GM19328 (cell line): ENCODE data around the gene SERPINF2.
"Not testable (repeated sequence)": the region's sequence is repeated elsewhere in the genome, so short reads cannot be mapped to it uniquely, and the experiment has no call there.

Experiments used
- ATAC-seq: cut with Tn5 transposase; IDR thresholded peaks from one replicate; pipeline ENCODE4 v1.9.1; 2021; ENCODE audit warnings: mild to moderate bottlenecking, moderate library complexity; ENCODE audit not compliant: unreplicated experiment

SERPINF2 gene

DNA sequence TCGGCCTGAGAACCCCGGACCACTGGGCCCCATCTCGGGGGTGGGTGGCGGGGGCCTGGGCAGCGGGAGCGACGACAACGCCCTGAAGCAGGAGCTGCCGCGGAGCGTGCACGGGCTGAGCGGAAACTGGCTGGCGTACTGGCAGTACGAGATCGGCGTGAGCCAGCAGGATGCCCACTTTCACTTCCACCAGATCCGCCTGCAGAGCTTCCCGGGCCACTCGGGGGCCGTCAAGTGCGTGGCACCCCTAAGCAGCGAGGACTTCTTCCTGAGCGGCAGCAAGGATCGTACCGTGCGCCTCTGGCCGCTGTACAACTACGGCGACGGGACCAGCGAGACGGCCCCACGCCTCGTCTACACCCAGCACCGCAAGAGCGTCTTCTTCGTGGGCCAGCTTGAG, 8.9 kb upstream of the SERPINF2 start:
- ATAC-seq = no peak

DNA sequence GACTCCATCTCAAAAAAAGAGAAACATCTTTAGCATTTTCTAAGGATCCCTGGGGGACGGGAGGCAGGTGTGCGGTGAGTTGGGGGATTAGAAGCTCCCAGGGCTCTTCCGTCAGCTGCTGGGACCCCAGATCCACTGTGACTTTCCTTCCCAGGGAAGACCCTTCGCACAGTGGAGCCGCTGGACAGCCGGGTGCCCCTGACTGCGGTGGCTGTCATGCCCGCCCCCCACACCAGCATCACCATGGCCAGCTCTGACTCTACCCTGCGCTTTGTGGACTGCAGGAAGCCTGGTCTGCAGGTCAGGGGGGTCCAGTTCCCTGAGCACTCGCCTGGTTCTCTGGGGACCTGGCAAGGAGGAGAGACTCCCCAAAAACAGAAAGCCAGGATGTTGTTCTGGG, 7.3 kb upstream of the SERPINF2 start:
- no peak for ATAC-seq

DNA sequence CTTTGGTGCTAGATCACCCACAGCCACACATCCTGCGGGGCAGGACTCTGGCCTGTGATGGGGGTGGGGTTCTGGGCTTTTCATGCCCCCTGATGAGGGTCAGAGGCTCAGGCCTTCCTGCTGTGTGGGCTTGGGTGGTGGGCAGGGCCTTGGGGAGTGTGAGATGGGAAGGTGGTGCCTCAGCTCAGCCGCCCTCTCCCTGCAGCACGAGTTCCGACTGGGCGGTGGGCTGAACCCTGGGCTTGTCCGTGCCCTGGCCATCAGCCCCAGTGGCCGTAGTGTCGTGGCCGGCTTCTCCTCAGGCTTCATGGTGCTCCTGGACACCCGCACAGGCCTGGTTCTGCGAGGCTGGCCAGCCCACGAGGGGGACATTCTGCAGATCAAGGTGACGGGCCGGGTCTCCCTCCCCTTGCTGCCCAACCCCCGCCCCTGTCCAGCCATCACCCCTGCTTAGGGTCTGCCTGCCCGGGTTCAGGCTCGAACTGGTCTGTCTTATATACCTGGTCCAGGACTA, 6.8 kb upstream of the SERPINF2 start:
- ATAC-seq = no peak

DNA sequence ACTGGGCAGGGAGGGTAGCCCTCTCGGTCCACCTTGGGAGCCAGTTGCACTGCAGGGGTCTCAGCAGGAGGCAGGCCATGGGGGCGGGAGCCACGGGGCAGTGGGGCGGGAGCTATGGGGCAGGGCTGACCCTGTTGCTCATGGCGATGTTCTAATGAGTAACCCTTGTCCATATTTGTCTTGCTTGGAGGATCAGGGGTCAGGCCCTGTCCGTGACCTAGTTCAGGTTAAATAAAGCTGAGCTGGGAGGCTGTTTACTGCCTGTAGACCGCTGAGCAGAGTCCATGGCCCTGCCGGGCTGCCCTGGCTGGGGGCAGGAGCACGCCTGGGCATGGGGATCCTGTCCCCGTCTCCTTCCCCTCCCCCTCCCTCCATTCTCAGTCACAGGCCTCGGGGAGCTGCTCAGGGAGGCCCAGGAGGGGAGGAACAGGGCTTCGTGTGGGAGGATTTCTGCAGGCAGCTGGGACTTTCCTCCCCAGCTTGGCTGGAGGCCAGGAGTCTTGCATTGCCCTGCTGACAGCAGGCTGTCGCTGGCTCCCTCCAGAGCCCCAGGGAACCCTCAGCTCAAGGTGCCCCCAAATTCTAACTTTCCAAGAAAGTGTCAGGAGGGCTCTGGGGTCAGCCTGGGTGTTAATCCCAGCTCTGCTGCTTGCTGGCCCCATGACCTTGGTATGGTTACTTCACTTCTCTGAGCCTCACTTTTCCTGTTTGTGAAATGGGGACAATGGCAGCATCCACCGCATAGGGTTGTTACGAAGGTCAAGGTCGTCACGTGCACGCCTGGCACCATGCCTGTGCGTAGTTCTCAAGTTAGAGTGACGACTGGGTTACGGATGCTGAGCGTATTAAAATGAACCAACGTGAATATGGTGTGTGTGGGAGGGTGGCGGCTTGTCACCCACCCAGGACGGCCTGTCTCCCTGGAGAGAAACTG, 6.1 kb upstream of the SERPINF2 start:
- no peak for ATAC-seq

DNA sequence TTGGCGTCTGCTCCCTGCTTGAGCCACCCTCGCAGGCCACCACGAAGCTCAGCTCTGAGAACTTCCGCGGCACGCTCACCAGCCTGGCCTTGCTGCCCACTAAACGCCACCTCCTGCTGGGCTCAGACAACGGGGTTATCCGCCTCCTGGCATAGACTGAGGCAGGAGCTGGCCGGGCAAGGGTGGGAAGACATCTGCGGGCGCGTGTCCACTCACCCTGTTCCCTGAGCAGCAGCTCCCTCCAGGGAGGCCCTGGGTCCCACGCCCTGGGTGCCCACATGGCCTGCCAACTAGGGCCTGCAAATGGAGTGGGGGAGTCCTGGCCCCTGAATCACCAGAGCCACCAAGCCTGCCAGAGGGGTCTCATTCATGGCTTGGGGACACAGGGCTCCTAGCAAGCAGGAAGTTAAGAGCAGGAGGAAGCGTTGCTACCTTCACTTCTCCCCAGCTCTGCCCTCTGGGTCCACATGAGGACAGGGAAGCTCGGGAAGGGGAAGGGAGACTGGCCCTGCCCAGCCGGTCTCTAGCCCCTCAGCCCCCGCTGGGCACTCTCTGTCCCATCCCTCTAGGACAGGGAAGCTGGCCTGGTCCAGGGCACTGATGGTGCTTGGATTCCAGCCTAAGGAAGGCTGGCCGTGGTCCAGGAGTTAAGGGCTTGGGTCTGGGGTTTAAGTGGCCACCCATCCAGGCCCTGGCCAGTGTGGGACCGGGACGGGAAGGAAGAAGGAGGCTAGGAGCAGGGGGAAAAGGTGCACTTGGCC, 5.0 kb upstream of the SERPINF2 start:
- ATAC-seq = no peak

DNA sequence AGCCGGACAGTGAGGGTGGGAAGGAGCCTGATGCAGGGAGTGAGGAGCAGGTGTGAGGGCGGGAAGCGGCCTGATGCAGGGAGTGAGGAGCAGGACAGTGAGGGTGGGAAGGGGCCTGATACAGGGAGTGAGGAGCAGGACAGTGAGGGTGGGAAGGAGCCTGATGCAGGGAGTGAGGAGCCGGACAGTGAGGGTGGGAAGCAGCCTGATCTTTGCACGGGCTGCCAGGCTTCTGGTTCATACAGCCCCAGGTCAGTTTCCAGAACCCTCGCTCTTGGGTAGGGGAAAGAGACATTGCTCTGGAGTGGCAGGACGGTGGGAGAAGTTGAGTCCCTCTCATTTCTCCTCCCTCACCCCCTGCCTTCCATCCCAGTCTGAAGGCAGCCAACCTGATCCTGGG, 772 bp upstream of the SERPINF2 start:
- not testable (repeated sequence) for ATAC-seq

DNA sequence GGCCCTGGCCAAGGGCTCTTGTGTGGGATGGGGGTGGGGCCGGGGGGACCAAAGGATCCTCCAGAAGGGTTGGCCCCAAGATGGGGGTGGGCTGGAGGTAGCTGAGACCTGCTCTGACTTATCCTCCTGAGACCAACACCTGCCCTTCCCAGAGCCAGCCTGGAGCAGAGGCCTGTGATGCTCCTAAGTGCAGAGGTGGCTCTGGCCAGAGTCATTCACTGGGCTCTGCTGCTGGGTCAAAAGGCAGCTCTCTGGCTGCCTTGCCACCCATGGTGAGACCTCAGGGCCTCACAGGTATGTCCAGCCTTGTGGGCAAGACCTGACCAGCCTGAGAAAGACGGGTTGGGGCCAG, 393 bp downstream of the SERPINF2 start:
- no peak for ATAC-seq

DNA sequence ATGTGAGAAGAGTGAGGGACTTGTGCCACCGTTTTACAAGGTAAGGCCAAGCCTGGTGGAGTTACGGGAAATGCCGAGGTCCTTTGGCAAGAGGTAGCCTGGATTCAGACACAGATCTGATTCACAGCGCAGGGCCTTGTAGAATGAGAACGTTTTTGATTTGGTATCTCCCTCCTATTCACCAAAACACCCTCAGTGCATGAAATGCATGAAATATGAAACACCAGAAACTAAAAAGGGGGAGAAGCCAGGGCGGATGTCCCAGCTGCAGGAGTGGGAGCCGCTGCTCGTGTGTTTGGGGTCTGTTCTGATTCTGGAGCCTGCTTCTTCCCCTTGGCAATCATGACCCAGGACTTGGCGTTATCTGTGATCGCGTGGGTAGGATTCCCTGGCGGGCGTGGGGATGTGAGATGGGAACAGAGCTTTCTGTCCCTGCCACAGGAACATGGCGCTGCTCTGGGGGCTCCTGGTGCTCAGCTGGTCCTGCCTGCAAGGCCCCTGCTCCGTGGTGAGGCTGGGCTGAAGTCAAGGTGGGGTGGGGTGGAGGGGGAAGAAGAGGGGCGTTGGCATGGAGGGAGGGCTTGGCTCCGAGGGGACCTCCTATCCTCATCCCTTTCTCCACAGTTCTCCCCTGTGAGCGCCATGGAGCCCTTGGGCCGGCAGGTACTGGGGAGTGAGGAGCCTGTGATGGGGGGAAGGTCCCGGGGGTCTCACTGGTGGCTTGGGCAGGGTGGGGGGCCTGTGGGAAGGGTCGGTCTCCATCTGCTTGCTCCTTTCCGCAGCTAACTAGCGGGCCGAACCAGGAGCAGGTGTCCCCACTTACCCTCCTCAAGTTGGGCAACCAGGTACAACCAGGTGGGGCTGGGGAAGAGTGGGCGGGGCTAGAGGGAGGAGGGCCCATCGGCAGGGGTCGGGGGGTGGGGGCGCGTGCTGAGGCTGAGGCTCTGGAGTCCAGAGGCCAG, 2.2 kb downstream of the SERPINF2 start:
- ATAC-seq = no peak

DNA sequence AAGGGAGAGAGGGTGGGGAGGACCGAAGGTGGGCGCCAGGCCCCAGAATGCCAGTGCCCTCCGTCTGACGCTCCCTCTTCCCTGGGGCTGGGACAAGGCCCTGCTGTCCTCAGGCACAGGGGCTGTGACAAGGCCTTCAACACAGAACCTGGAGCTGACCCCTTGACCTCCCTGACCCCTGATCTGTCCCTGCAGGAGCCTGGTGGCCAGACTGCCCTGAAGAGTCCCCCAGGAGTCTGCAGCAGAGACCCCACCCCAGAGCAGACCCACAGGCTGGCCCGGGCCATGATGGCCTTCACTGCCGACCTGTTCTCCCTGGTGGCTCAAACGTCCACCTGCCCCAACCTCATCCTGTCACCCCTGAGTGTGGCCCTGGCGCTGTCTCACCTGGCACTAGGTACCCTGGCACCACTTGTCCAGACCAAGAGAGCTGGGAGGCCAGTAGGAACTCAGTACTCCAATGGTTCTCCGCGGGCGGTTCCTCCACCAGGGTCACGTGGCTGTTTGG, 2.9 kb downstream of the SERPINF2 start:
- no peak for ATAC-seq

DNA sequence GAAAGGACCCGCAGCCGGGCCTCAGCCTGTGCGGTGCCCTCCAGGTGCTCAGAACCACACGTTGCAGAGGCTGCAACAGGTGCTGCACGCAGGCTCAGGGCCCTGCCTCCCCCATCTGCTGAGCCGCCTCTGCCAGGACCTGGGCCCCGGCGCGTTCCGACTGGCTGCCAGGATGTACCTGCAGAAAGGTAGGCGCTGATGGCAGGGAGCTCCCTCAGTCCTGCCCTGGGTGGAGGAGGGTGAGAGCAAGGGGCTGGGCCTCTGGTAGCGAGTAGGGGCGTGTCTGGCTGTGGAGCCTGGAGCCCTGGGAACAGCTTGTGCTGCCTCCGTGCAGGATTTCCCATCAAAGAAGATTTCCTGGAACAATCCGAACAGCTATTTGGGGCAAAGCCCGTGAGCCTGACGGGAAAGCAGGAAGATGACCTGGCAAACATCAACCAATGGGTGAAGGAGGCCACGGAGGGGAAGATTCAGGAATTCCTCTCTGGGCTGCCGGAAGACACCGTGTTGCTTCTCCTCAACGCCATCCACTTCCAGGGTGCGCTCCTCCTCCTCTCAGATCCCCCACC, 4.4 kb downstream of the SERPINF2 start:
- ATAC-seq = no peak

DNA sequence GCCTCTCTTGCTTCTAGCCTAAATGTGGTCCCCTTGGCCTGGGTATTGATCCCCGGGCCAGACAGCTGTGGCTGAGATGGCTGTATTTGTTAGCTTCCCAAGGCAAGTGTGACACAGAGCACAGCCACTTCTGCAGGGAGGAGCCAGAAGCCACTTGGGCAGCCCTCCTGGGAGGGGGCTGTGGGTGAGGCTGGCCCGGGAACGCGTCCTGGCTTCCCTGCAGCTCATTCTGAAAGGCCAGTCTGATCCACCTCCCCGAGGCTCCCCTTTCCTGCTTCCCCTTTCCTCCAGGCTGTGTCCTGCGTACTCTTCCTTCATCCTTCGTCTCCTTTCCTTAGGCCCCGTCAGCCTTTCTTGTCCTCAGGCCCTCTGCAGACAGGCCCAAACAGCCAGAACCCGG, 8.0 kb downstream of the SERPINF2 start:
- no peak for ATAC-seq

DNA sequence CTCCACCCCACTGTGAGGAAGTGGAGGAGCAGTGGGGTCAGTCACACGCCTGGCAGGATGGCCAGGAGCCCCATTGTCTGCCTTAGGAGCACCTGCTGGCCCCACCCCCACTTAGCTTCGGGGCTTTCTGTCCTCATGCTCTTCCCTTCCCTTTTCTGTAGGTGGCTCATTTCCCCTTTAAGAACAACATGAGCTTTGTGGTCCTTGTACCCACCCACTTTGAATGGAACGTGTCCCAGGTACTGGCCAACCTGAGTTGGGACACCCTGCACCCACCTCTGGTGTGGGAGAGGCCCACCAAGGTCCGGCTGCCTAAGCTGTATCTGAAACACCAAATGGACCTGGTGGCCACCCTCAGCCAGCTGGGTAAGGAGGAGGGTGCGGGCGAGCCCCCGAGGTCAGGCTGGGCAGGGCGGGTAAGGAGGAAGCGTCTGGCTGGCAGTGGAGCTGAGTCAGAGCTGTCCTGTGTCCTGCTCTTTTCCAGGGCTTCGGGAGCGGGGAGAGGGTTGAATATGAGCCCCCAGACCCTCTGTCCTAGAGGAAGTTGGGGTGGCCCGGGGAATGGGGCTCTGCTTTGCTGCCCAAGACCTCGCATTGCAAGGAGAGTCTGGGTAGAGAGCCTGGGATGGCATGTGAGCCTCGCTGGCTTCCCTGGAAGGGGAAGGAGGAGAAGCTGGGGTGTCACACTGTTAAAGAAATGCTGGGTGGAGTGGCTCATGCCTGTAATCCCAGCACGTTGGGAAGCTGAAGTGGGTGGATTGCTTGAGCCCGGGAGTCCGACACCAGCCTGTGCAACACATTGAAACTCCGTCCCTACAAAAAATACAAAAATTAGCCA, 10.0 kb downstream of the SERPINF2 start:
- no peak for ATAC-seq

DNA sequence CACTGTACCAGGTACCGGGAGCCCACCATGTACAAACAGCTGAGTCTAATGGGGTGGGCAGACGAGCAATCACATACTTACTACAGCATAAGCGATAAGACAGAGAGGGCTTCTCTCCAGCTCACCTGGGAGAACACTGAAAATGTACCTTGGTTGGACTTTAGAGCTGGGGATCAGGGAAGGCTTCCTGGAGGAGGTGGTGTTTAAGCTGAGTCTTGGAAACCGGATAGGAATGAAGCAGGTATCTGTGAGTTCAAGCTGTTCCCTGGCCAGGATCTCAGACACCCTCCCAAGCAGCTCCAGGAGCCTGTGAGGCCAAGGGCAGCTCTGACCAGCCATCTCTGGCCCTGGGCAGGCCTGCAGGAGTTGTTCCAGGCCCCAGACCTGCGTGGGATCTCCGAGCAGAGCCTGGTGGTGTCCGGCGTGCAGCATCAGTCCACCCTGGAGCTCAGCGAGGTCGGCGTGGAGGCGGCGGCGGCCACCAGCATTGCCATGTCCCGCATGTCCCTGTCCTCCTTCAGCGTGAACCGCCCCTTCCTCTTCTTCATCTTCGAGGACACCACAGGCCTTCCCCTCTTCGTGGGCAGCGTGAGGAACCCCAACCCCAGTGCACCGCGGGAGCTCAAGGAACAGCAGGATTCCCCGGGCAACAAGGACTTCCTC, 11.2 kb downstream of the SERPINF2 start:
- ATAC-seq = no peak

DNA sequence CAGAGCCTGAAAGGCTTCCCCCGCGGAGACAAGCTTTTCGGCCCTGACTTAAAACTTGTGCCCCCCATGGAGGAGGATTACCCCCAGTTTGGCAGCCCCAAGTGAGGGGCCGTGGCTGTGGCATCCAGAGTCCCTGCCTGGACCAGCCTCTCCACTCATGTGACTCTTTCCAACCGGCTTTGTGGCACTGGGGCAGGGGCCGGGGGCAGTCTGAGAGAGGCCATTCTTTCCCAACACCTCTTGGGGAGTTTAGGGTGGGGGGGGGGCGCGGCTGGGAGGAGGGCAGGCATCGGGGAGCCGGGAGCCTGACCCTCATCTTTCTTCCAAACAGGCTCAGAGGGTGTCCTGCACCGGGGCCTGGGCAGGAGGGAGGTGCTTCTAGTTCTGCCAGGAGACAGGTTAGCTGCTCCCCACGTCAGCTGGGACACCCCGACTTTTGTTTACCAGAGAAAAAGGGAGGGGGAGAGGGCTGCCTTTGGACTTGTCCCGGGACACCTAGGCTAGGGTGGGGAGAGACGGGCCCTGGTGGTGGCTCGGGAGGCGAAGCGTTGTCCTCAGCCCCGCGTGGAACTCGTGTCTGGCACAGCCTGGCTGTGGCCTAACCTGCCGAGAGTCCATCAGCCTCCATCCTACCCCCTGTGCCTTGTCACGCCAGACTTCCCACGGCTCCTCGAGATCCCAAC, 11.9 kb downstream of the SERPINF2 start:
- ATAC-seq = no peak

DNA sequence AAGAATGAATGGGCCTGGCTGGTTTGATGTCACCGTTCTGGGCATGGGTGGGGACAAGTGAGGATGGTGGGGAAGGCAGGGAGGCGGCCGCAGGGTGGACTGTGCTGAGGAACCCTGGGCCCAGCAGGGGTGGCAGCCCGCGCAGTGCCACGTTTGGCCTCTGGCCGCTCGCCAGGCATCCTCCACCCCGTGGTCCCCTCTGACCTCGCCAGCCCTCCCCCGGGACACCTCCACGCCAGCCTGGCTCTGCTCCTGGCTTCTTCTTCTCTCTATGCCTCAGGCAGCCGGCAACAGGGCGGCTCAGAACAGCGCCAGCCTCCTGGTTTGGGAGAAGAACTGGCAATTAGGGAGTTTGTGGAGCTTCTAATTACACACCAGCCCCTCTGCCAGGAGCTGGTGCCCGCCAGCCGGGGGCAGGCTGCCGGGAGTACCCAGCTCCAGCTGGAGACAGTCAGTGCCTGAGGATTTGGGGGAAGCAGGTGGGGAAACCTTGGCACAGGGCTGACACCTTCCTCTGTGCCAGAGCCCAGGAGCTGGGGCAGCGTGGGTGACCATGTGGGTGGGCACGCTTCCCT, 12.7 kb downstream of the SERPINF2 start:
- ATAC-seq = no peak

DNA sequence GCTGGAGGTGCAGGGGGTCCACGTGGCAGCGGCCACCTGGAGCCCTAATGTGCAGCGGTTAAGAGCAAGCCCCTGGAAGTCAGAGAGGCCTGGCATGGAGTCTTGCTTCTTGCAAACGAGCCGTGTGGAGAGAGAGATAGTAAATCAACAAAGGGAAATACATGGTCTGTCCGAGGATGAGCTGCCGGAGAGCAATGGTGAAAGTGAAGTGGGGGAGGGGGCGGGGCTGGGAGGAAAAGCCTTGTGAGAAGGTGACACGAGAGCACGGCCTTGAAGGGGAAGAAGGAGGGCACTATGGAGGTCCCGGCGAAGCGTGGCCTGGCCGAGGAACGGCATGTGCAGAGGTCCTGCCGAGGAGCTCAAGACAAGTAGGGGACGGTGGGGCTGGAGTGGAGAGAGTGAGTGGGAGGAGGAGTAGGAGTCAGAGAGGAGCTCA, 13.2 kb downstream of the SERPINF2 start:
- ATAC-seq = no peak

DNA sequence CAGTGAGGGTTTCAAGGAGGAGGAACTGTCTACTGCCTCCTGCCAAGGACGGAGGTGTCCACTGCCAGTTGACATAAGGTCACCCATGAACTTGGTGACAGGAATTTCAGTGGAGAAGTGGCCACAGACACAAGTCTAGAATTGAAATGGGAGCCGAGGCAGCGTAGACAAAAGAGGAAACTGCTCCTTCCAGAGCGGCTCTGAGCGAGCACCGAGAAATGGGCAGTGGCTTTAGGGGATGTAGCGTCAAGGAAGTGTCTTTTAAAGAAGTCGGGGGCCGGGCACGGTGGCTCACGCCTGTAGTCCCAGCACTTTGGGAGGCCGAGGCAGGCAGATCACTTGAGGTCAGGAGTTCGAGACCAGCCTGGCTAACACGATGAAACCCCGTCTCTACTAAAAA, 16.1 kb downstream of the SERPINF2 start:
- ATAC-seq = no peak

DNA sequence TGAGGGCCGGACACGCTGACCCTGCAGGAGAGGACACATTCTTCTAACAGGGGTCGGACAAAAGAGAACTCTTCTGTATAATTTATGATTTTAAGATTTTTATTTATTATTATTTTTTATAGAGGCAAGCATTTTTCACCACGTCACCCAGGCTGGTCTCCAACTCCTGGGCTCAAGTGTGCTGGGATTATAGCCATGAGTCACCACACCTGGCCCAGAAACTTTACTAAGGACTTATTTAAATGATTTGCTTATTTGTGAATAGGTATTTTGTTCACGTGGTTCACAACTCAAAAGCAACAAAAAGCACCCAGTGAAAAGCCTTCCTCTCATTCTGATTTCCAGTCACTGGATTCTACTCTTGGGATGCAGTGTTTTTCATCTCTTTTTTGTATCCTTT, 16.9 kb downstream of the SERPINF2 start:
- no peak for ATAC-seq
